Pulmonary artery endothelial cell (primary cell): ENCODE data around the gene DHX35. TPM values are rescaled to one million over a fixed set of nuclear protein-coding genes. Genes with fewer than 3 reads are reported as not detected.

ENCODE experiments used
- DNase-seq: peaks from one replicate; pipeline ENCODE4 v3.0.0-alpha.2; 2011; ENCODE audit warnings: low read depth, low spot score
- total RNA-seq: library from RNA; depleted of rRNA; stranded (reverse); fragments of >200 nt; gene quantifications from 2 replicates; pipeline ENCODE4 v1.2.3, GENCODE V29; 2014

The DHX35 gene
- total RNA-seq, 1 donor from 2014 or later = 12.1 TPM

DNA sequence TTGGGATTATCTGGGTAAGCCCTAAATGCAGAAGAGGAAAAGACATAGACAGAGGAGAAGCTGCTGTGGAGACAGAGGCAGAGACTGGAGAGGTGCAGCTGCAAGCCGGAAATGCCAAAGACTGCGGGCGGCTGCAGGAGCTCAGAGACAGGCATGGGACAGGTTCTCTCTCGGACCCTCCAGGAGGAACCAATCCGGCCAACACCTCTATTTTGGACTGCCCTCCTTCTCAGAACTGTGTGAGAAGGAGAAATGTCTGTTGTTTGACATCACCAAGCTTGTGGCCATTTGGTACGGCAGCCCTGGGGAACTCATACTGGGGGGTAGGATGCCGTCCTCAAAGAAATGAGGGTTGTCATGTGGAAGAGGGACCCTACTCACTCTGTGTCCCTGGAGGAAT, 95.0 kb downstream of the DHX35 start:
- DNase-seq = no peak

DNA sequence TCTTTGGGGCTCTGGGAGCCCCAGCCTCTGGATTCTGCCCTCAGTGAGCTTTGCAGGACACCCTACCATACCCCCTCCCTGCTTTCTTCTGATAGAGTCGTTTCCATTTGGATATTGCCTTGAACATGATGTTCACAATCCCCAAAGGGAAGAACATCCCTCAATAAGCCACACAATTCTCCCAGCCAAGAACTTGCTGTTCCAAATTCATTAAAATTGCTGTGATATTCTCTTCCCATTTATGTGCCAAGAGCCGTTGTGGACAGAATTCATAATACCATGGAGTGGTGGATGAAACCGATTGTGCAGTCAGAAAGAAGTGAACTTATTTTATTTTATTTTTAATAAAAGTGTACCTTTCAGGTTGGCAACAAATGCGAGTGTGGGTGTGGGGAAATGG, 95.8 kb downstream of the DHX35 start:
- DNase-seq = no peak

DNA sequence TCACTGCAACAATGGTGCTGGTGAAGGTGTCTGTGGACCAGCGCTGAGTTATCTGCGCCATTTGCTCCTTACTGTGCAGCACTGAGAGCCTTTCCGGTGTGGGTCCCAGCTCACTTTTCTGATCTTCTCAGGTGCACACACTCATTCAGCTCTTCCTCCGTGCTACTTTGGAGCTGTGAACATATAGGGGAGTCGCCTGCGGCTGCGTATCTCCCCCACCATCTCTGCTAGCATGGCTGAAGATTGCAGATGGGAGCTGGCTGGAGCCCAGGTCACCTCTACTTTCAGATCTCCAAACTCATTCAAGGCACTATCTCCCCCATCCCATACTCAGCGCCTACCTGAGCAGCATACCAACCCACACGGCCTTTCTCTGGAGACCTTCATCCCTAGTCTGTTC, 96.9 kb downstream of the DHX35 start:
- DNase-seq = no peak

DNA sequence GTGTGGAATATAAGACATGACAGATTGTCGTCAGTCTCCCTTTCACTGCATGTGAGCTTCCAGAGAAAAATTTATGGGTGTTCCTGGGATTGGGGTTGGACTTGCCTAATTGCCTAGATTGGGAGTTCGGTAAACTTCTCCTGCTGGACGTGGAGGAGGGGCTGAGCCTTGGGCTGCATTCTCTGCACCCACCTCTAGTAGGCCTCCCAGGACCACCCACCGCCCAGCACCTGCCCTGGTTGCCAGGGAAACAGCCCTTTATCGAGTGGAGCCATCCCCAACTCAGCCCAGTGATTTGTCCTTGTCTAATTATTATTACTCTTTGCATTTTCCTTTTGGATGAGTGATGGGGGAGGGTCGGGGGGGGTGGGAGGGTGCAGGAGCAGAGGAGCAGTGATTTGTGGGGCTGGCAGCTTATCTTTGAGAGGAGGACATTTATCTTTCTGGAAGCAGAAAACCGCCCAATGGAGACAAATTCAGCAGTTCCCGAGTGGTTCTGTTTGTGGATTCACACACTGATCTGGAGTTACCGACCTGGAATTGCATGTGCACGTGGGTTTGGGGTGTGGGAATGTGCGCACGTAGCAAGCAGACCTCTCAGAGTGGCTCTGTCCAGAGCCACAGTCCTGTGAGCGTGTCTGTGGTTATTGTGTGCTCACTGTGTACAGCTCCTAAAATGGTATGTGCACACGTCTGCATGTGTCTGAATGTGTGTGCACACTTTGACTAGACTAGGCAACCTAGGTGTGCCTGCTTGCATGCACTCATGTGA, 104.5 kb downstream of the DHX35 start:
- DNase-seq = no peak

DNA sequence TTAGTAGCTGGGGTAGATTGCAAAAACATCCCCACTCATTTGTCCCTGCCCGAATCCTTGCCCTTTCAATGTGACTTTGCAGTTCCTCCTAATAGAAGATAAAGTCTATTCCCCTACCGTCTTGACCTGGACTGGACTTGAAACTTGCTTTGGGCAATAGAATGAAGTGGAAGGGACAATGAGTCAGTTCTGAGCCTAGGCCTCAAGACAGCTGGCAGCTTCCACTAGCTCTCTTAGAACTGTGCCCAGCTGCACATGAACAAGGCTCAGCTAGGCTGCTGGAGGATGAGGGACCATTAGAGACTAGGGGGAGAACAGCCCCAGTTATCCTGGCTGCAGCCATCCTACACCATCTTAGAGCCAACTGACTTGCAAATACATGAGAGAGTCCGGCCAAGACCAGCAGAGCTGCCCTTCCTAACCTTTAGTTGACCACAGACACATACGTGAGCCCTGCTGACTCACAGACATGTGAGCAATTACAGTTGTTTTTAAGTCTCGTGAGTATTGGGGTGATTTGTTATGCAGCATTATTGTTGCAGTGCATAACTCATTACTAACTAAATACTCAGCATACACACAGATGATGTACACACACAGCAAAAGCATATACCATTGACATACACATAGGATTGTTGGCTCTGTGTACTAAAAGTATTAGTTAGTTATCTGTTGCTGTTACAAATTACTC, 105.5 kb downstream of the DHX35 start:
- DNase-seq = no peak

DNA sequence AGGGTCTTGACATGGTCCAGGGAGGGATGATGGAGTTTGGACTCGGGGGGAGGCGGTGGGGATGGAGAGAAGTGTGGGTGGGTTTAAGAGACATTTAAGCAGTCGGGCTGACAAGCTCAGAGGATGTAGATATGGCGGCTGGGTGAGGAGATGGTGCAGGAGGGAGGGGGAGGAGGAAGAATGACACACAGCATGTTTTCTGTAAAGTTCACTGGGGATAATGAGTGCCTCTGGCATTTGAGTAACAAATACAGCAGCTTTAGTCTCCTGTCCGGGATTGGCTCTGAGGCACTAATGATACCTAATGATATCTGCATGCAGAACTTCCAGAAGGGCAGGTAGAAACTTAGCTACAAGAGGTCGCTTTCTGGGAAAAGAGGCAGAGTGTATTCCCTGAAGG, 107.8 kb downstream of the DHX35 start:
- no peak for DNase-seq

DNA sequence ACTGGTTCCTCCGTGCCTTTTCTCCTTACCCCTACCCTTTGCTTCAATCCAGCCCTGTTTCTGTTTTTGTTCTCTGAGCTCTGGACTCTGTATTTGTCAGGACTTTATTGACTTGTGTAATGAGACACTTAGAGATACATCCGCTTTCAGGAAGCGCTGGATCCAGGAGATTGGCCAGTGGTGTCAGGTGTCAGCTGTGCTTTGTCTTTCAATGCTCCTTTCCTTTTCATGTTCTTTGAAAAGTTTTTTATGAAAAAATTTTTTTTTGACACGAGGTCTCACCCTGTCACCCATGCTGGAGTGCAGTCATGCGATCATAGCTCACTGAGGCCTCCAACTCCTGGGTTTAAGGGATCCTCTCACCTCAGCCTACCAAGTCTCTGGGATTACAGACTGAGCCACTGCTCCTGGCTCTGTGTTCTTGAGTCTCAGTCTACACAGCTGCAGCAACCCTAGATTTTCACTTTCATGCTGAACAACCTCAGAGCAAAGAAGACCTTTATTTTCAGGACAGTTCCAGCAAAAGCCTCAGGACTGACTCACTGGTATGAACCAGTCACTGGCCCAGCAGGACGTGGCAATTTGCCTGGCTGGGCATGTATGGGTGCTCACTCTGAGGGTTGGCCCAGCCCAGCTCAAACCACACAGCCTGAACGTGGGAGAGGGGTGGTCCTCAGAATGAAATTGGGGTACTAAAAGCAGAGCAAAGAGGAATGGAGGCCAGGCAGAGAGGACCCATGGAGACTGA, 108.5 kb downstream of the DHX35 start:
- no peak for DNase-seq

DNA sequence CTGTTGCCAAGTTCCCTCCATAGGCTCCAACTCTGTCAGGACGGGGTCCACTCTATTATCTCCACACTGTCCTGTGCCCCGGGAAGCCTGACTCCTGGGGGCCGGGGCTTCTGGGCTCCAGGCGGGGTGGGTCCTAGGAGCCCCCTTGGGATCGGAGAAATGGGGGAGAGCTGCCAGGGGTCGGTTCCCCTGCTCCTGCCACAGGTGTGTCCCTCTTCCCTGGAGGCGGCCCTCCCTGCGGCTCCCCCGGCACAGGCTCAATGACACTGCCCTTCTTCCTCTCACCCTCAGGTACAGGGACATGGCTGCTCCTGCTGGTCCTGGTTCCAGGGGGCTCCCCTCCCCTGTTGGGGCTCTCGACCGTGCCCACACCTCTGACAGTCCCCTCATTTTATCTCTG, 110.0 kb downstream of the DHX35 start:
- no peak for DNase-seq

DNA sequence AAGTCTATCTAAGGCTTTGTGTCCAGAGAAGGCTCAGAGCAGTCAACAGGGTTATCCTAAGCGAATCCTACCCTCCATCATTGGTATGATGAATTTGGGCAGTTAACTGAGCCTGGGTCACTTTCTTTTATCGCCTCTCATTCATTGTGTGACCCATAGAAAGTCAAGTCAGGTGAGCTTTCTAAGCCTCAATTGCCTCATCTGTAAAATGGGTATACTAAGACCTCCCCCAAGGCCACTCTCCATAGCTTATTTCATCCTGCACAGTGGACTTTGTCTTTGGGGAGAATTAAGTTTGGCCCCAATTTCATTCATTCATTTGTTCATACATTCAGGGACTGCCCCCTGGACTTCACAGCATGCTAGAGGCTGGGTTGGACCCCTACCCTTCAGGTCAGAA, 110.5 kb downstream of the DHX35 start:
- no peak for DNase-seq

DNA sequence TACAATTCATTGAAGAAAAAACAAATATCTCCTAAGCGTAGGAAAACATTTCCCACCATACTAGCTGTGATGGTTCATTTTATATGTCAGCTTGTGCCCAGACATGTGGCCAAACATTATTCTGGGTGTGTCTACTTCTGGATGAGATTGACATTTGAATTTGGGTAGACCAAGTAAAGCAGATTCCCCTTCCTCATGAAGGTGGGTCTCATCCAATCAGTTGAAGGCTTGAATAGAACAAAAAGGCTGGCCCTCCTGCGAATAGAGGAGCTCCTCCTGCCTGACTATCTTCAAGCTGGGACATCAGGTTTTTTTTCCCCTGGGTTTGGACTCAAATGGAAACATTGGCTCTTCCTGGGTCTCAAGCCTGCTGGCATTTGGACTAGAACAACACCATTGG, 113.6 kb downstream of the DHX35 start:
- no peak for DNase-seq

DNA sequence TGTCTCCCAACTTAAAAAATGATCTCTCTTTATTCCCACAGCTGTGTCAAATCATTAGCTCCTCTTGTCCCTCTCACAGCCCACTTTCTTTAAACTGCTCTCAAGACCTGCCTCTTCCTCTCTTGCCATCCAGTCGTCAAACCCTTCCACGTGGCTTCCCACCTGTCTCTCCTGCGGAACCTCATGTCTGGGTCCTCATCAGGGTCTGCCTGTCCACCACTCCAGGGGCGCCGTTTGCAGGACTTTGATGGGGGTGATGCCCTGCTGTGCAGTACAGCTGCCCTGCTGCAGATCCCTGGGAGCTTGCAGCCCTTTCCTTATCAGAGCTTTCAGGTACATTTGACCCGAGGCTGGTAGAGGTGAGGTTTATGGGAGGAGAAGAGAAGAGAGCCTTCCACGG, 114.8 kb downstream of the DHX35 start:
- no peak for DNase-seq

DNA sequence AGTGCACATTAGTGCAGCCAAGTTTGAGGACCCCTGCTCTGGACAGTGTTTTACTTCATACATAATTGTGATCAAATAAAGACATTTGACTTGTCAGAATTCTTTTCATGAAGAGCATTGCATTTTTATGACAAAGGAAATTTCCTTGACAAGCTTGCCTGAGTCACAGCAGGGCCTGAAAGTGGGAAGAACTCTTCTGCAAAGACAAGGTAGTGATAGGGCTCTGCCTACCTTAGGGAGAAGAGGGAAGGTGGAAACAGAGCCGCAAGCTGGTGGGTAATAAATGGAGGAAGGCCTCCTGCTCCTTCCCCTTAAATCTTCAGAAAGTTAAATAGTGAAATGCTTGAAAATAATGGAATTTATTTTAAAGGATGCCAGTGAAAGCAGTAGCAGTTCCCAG, 118.2 kb downstream of the DHX35 start:
- no peak for DNase-seq

DNA sequence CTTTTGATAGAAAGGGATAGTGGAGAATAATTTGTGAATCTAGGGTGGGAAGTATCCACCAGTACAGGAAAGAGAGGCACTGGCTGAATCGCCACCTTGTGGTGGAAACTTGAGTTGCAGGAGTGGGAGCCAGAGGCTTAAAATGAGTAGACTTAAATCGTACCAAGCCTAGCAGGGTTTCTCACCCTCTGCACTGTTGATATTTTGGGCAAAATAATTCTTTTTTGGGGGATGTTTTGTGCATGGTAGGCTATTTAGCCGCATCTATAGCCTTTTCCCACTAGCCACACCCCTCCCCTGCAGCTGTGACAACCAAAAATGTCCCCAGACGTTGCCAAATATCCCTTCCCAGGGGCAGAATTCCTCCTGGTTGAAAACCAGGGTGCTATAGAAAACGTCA, 119.1 kb downstream of the DHX35 start:
- DNase-seq = peak; percentile 40

DNA sequence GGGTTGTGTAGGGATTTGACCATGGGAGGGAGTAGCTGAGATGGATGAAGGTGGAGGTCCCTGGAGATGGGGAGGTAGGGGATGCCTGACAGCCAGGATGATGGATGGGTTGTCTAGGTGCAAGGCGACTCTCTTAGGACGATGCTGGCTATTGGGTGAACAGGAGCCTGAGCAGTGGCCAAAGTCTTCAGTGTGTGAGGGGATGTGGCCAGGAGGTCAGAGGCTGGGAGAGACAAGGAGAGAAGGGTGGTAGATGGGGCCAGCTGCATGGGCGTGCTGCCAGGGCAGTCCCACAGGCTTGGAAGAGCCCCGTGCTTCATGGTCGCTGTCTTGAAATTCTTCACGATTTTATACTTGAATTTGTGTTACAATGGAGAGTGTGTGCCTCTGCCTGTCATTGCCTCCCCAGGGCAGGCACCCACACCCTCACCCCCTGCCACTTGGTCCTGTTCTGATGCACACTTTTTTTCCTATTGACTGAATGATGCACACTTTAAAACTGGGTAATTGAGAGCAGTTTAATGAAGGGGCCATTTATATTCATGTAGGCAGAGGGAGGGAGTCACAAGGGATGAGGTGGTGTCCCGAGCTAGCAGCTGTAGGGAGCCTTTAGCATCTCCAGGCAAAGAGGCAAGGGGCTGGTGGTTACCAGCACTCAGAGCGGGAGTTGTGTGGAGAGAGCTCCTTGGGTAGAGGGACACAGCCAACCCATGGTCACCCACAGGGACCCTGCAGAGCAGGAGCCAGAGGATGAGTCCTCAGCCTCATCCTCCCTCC, 120.7 kb downstream of the DHX35 start:
- no peak for DNase-seq

DNA sequence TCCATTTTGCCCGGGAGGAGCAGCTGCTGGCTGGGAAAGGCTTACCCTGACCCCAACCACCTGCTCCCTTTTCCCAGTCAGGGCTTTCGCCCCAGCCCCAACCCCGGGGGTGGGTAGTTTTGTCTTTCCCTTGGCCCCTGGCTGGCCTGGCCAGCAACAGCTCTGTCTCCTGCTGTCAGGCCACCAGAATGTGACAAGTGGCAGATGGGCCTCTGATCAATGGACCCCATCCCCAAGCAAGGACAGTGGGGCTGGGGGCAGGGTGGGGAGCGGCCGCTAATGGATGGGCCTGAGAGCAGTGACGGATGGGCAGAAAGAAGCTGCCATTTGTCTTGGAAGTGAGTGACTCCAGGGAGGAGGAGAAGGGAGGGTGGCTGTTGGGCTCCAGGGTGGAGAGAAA, 121.6 kb downstream of the DHX35 start:
- DNase-seq = no peak

DNA sequence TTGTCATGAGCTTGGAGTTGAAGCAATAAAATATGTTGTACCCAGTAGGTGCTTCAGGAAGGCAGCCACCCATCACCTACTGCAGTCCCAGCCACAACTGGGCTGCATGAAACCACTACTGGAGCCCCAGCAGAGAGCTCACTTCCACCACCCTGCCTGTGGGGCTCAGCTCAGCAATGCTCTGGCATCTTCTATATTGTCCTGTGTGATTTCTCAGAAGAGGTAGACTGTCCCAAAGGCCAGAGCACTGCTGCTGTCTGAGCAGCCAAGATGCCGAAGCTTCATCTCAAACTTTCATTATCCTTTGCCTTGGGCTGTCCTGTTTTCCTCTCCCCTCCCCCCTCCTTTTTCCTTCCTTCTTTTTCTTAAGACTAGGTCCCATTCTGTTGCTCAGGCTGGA, 126.9 kb downstream of the DHX35 start:
- DNase-seq = no peak

Other genes with a start within 250 kb of the DHX35 start
- not detected in 2 replicates for gene SLC32A1, start 237.9 kb upstream of the DHX35 start, total RNA-seq
- 11.5 and 14.0 TPM in 2 replicates for gene ACTR5, start 213.9 kb upstream of the DHX35 start, total RNA-seq
- 118 and 144 TPM in 2 replicates for gene PPP1R16B, start 156.6 kb upstream of the DHX35 start, total RNA-seq
- gene FAM83D, start 35.9 kb upstream of the DHX35 start, total RNA-seq = 19.3 and 57.1 TPM in 2 replicates